ENCODE results near the gene LDHD. TPM values are rescaled to one million over a fixed set of nuclear protein-coding genes. Genes with fewer than 3 reads are reported as not detected.
"Not testable (repeated sequence)": the region's sequence is repeated elsewhere in the genome, so short reads cannot be mapped to it uniquely, and the experiment has no call there.

Gene LDHD
- total RNA-seq, 1 experiment from 2014 or later = 0.10 TPM

DNA sequence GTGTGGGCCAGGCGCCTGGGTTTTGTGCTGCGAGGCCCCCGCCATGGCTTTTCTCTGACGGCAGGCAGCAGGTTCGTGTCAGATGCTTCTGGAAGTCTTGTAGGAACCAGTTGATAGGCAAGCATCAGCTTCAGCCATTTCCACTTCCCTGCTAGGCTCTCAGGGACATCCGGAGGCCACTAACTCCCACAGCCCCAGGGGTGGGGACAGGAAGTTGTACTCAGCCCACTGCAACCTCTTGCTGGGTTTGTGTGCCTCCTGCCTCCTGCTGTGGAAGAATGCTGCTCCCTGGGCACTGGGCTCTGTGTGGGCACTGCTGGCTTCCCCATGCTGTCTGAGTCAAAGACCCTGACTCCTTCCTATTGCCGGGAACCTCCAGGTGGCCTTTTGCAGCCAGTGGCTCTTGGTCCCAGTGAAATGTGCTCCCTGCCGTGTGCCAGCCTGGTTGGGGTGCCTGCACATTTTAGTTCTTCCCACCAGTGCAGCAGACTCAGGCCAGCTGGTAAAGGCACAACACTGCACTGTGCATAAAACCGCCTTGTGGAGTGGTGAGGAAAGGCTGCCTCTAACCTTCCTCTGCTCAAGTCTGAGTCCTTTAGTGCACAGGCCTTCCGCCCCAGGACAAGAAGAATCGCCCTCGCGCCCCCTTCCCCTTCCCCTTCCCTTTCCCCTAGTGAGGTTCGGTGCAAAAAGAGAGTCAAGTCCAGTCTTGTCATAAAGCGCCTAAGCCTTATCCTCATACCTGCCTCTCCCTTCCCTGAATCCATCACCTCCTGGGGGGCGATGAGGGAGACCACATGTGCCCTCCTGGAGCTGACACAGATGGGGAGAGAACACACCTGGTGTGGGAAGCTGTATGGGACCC lies 16.6 kb downstream of the LDHD start:
- peak; percentile 23 for DNase-seq (ENCODE audit: low spot score)

DNA sequence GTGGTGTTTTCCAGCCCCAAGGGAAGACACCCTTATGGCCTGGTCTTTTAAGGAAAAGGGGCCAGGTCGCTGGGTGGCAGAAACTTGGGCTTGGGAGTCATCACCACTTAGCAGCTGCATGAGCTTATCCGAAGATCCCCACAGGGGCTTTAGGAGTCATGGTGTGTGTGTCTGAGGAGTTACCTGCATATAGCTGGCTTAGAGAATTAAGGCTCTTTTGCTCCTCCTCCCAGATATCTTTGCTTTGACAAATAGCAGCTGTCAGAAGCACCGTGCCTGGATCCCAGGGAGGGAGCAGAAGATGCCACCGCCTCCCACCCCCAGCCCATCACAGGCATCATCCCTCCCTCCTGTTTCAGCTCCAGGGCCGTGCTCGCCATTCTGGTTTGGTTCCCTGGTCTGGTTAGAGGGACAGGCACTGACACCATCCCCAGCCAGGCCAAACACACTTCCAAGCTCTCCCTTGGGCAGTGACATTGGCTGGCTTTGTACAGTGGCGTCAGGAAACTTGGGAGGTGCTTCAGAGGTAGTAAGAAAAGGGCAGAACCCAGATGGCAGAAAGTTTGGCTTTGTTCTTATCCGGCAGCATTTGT lies 17.4 kb downstream of the LDHD start:
- DNase-seq (ENCODE audit: low spot score) = no peak

DNA sequence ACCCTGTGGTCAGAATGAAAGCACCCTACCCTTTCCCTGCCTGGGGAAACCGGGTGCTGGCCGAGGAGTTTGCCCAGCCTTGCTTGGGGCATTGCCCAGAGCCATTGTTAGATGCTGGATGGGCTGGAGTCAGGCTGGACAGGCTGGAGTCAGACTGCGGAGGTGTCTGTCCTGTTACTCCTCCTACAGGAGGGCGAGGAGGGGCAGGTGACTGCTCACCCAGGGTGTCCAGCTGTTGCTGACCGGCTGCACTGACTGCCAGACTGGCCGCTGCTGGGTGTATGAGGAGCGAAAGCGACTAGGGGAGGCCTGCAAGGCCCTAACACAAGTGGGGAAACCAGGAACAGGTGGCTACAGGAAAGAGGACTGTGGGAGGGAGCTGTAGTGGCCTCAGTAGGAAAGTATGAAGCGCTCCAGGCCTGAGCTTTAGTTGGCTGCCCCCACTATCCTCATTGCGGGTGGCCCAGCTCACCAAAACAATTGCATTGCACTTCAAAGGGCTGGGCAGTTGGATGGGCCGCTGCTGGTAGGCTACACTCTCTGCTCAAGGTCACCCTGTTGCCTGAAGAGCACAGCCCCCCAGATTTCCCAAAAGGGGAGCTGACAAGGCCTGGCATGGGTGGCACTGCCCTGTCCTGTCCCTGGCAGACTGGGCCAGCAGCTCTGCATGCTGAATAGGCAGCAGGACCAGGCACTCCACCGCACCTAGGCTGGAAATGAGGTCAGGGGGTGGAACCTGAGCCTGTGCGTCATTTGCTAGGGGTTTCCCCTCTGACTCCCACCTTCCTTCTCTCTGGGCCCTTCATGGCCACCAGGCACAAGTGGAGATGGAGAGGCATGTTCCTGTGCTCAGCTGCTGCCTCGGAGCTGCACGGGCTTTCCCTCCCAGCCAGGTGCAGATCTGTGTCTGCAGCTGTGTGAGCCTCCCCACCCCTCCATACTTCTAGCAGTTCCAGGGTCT lies 18.4 kb downstream of the LDHD start:
- no peak for DNase-seq (ENCODE audit: low spot score)

DNA sequence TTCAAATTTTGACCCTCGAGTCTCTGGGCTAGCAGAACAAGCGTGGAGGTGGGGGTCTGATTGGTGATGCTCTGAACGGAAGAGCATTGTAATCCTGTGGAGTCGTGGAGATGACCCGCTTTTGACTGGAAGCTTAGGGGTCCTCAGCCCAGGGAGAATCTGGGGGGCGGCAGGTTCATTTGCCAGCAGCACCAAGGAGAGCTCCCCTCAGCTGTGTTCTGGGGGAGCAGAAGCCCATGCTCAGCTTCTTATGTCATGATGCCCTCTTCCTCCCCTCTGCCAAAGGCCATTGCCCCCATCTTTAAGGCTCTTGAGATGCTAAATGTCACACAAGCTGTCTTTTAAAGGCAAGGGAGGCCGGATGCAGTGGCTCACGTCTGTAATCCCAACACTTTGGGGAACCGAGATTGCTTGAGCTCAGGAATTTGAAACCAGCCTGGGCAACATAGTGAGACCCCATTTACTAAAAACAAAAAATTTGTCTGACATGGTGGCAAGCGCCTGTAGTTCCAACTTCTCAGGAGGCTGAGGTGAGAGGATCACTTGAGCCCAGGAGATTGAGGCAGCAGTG lies 19.3 kb downstream of the LDHD start:
- DNase-seq (ENCODE audit: low spot score) = no peak

DNA sequence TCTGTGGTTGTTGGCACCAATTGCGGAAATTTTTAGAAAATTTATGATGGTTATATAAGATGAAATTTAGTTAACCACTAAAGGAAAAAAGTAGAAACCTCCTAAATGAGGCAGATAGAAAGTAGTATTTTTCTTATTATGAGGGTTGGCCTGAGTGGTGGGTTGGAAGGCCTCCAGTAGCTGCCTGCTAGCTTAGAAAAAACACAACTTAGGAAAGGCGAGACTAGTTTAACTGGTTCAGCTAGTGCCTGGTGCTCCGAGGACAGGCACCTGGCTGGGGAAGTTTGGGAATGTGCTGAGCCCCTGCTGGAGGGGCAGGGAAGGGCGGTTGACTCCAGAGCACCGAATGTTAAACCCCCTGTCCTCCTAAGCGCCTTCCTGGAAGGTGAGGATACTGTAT lies 19.9 kb downstream of the LDHD start:
- DNase-seq (ENCODE audit: low spot score) = no peak

DNA sequence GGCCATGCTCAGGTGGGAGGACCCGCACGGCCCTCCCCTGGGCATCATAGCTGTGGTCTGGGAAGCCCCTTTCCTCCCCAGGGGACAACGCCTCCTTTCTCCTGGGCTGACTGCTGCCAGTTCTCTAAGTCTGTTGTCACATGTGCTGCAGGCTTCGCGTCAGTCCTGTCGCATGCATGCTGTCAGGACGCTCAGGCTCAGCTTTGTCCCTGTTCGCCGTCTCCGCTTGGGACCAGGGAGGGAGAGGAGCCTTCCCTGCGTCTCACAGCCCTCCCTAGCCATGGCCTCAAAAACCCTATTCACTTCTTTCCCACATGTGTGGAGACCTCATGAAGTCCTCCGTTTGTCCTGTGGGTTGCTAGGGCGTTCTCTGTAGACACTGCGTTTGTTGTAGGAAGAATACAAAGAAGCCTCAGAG lies 21.4 kb downstream of the LDHD start:
- no peak for DNase-seq (ENCODE audit: low spot score)

DNA sequence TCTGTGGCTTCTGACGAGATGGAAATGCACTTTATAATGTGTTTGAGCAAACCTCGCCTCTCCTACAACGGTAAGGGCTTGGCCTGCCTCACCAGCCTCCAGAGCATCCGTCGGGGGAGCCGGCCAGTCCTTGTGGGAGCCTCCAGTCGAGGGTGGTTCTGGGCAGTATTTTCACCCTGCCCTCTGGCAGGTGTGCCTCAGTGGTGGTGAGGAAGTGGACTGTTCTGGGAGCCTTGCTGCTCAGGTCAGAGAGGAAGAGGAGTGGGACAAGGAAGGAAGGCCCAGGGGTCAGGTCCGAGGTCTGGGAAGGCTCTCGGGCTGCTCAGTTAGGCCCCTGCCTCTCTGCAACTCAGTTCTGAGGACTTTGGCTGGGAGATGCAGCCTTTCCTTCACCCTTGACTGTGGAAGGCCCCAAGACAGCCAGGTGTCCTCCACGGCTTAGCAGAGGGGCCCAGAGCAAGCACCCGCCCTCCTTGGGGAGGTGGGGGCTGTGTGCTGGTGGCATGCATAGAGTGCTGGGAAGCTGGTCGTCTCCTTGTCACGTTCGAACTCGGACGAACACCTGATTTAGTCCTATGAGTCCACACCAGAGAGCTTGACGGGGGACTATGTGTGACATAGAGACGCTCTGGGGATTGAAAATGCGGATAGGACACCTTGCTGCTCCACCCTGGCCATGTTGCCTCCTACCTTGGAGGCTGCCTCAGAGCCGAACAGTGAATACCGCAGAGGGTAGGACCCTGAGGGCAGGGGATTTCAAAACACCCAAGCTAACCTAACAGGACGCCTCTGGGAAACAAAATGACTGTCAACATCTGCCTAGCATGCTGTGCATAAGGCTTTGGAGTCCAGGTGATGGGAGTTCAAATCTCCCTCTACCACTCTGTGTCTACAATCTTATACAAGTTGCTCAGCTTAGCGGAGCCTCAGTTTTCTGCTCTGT lies 22.7 kb downstream of the LDHD start:
- no peak for DNase-seq (ENCODE audit: low spot score)

DNA sequence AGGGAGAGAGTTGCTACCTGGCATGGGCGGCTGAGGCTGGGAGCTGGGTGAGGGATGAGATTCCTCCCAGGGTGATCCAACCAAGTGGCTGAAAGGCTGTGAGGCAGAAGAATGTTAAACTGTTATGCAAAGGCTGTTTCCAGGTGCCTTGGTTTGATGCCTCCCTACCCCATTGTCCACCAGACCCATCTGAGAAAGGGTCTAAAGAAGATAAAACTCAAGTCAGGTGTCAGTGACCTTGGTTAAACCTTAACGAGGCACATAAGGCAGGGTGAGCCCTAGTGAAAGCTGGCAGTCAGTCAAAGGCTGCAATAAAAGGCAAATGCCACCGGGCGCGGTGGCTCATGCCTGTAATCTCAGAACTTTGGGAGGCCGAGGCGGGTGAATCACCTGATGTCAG lies 23.8 kb downstream of the LDHD start:
- no peak for DNase-seq (ENCODE audit: low spot score)

DNA sequence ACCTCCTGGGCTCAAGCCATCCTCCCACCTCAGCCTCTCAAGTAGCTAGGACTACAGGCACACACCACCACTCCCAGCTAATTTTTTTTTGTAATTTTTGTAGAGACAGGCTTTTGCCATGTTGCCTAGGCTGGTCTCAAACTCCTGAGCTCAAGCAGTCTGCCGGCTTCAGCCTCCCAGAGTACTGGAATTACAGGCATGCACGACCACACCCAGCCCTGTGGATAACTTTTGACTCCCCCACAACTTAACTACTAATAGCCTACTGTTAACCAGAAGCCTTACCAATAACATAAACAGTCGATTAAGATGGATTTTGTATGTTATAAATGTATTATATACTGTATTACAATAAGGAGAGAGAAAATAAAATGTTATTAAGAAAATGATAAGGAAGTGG lies 25.0 kb downstream of the LDHD start:
- DNase-seq (ENCODE audit: low spot score) = not testable (repeated sequence)

DNA sequence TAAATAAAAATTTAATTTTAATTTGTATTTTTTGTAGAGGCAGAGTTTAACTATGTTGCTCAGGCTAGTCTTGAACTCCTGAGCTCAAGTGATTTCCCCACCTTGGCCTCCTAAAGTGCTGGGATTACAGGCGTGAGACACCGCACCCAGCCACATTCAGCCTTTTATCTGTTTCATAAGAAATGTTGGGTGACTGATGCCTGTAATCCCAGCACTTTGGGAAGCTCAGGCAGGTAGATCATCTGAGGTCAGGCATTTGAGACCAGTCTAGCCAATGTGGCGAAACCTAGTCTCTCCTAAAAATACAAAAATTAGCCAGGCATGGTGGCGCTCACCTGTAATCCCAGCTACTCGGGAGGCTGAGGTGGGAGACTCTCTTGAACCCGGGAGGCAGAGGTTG lies 25.7 kb downstream of the LDHD start:
- not testable (repeated sequence) for DNase-seq (ENCODE audit: low spot score)

DNA sequence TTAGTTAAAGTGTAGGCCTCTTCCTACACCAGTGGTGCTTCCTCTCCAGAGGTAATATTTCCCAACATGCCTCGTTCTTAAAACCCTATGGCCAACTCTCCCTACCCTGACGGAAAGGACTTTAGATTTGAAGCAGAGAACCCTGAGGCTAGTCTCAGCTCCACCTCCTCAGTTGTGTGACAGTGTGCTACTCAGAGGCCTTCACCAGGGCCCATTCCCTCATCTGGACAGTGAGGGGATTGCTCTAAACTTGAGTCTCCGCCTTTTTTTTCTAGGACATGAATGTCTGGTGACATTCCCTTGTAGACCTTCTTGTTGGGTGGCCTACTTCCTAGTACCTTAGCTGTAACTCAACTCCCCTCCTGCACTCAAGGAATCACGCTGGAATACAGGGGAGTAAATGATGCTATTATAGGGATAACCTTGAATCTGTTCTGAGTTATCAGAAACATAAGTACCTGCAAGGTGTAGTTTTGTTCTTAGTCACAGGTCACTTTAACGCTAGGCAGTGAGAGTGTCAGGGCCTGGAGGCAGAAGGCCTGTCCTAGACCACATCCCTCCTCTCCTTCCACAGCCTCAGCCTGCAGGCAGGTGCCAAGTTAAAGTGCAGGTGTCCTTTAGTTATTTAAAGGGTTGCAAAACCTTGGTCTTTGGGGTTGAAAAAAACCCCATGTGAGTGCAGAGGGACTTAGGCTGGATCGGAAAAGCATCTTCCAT lies 26.9 kb downstream of the LDHD start:
- DNase-seq (ENCODE audit: low spot score) = no peak

DNA sequence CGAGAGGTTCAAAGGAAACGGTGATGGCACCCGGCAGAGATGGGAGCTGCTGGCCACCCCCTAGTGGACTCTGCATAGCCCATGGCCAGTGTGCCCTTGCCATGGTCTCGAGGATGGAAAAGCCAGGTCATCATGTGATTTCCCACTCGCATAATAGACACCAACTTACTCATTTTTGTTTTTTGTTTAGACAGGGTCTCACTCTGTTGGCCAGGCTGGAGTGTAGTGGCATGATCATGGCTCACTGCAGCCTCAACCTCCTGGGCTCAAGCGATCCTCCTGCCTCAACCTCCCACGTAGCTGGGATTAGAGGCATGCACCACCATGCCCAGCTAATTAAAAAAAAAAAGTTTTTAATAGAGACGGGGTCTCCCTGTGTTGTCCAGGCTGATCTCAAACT lies 27.6 kb downstream of the LDHD start:
- DNase-seq (ENCODE audit: low spot score) = no peak

DNA sequence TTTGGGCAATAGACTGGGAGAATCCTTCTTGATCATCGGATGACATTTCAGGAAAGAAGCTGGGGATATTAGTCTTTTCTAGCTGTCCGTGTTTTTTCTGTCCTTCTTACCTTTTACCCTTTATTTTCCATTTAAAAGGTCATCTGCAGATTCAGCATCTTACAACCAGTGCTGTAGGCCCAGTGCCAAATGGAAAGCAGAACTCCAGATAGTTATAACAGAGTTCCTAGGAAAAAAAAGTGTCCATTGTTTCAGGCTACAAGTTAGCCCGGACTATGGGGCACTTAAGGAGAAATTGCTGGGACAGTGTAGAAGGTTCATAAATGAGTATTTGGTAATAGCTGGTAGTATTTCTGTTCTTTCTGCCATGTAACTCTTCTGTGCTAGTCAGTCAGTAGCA lies 28.4 kb downstream of the LDHD start:
- DNase-seq (ENCODE audit: low spot score) = no peak

DNA sequence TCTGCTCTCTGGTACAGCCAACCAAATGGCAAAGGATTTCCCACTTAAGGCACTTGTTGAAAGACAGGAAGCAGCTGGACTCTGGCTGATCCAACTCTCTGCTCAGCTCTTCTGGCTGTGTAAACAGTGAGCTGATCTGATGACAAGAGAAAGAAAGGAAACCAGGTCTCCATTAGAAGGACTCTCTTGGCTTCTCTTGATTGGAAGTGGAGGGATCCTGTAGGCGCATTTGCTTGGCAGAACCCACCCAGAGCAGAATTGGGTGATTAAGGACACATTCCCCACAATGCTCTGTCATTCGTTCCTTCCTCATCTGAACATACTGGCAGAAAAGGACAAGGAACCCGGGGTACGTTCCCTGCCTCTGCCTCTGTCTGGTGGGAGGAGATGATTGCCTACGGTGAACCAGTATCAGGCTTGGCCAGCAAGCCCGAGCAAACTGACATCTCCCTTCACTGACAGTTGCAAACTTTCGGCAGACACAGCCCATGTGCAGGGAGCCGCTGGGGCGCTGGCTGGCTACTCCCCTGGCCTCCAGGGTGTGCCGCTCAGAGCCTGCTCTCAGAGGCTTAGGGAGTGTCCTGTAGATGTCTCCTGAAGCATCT lies 29.1 kb downstream of the LDHD start:
- DNase-seq (ENCODE audit: low spot score) = no peak

DNA sequence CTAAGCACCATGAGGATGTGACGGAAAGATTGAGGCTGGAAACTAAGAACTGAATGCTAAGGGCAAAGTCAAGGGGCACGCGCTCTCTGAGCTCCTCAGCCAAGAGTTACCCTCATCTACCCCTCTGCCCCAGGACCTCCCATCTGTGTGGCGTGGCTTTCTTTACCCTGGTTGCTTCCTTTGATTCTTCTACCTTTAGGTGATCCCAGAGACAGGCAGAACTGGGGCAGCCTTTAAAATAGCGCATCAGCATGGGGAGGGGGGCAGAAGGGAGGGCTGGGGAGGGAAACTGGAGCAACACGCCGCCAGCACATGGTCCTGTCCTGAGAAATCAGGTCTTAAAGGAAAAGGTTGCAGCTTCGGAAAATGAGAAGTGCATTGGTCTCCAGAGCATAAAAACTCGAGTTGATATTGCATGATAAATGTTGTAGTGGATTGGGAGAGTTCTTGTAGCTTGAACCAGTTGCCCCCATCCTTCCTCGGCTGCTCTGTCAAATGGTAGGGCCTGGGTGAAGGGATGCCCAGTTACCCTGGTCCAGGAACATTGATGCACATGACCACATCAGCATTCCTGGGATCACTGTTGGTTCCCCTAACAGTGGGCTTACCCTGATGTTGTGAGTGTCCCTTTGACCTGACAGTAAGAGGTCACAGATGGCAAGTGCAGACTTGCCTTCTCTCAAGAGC lies 29.7 kb downstream of the LDHD start:
- no peak for DNase-seq (ENCODE audit: low spot score)

DNA sequence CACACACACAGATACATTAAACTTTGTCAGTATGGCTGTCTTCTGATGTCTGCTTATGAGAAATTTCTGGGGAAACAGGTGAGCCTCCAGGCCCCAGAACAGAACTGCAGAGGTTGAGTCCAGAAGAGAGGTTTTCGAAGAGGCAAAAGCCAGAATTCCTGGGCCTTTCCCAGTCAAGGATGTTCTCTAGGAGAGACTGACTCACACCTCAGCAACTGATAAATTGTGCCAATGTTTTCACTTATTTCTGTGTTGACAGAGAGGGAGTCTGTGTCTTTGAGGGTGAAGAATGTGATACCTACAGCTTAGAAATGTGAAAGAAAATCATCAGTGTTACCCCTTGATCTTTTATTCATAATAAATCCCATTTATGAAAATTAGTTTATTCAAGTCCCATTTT lies 30.3 kb downstream of the LDHD start:
- DNase-seq (ENCODE audit: low spot score) = no peak

DNA sequence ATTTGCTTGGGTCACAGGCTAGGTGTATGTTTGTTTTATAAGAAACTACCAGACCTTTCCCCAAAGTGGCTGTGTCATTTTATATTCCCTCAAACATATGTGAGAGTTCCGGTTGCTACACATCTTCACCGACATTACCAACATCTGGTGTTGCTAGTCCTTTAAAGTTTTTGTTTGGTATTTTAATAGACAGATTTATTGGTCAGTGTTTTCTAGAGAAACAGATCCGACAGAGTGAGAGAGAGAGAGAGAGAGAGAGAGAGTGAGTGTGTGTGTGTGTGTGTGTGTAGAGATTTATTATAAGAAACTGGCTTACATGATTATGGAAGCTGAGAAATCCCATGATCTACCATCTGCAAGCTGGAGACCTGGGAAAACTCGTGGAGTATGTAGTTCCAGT lies 31.0 kb downstream of the LDHD start:
- DNase-seq (ENCODE audit: low spot score) = no peak

DNA sequence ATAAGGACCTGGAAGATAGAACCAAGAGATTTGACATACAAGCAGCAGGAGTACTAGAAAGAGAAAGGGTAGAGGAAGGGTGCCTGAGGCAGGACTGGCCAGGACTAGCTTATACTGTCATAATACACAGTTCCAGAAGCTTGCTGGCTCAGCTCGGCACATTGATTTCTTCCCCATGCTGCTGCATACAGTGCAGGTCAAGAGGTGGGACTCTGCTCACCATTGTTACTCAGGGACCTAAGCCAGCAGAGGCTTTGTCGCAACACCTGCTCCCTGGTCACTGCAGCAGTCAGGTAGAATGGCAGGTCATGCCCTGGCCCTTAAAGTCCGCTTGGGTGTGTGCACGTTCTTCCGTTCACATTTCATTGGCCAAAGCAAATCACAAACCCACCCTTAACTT lies 32.8 kb downstream of the LDHD start:
- no peak for DNase-seq (ENCODE audit: low spot score)

DNA sequence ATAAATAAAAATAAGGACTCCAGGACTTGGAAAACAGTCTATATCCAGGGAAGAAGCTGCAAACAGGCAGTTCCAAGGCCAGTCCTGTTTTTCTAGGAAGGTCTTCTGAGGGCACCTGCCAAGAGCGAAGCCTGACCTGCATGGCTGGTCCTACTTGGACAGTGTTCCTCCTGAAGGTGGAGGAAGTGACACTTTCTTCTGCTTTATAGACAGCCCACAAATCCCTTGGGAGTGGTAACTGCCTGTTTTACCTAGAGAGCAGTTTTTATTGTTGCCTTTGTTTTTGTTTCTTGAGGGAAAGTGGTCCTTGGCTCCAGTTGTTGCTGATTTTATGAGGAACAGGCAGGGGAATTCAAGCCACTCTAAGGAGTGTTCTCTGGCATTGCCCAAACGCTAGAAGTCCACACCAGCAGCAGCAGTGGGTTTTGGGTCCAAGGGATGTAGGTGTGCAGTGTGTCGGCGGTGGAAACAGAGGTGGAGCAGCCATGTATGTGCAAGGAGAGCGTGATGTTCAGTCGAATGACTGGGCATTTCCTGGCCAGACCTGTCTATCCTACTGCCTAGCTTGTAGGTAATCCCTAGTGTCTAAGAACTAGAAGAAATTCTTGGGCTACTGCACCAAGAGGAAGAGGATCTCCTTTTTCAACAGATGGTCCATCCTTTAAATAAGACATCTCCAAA lies 35.3 kb downstream of the LDHD start:
- no peak for DNase-seq (ENCODE audit: low spot score)

All from H4 (cell line).